Activated CD4-positive, alpha-beta T cell treated with anti-CD3 and anti-CD28 coated beads, Interleukin-2, amount 50 U/mL, for 4 hours (primary cell): ENCODE measurements around the gene PLIN5.
A peak's percentile ranks its signal among the peaks of the same experiment; 100 is the strongest.
"Not testable (repeated sequence)": the region's sequence is repeated elsewhere in the genome, so short reads cannot be mapped to it uniquely, and the experiment has no call there.

ENCODE experiments used
- DNase-seq, 2 experiments: peaks; one replicate each; pipeline ENCODE4 v3.0.0-alpha.2; 2020

Gene PLIN5

DNA sequence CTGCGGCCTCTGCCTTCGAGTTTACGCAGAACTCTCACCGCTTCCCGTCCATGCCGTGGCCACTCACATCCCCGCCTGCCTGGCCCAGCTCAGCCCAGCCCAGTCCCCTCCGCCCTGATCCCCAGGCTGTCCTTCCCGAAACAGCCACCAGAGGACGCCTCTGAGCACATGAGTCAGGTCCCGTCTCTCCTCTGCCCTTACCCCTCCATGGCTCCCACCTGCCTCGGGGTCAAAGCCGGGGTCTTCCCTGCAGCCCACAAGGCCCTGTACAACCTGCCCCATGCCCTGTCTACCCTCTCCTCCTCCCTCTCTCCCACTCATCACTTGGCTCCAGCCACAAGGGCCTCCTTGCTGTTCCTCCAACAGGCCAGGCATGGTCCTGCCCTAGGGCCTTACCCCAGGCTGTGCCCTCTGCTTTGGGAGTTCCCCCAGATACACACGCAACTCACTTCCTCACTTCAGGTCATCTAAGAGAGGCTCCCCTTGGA lies 32.6 kb upstream of the PLIN5 start:
- DNase-seq: peak; percentile 56 to 58

DNA sequence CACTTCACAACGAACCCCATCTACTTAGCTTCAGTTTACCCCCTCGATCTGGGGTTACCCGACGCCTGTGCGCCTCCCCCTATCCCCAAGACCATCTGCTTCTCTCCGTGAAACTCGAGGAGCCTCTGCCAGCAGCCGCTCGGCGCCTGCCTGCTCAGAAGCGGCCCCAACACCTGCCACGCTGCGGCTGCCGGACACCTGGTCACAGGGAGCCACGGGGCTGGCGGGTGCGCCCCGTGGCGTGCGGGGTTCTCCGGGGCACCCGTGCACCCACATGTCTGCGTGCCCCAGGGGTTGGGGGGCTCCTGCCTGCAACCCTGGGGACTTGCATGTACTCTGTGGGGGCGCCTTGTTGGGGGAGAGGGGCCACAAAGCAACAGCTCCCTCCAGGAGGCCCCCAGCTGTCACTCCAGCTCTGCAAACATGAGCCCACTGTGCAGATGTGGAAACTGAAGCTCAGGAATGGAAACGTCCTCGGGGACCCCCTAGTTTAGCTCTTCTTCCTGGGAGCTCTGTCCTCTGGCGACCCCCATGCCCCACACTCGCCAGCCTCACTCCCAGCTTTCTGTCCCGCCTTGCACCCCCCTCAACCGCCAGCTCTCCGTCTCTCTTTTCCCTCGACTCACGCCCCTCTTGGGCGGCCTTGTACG lies 31.5 kb upstream of the PLIN5 start:
- DNase-seq: no peak

DNA sequence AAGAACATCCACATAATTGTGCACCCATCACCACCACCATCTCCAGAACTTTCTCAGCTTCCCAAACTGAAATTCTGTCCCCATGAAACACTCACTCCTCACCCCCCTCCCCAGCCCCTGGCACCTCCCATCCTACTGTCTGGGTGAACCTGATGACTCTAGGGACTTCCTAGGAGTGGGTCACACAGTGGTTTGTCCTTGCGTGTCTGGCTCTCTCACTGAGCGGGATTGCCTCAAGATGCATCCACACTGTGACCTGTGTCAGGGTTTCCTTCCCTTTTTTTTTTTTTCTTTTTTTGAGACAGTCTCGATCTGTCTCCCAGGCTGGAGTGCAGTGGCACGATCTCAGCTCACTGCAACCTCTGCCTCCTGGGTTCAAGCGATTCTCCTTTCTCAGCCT lies 28.5 kb upstream of the PLIN5 start:
- not testable (repeated sequence) for DNase-seq

DNA sequence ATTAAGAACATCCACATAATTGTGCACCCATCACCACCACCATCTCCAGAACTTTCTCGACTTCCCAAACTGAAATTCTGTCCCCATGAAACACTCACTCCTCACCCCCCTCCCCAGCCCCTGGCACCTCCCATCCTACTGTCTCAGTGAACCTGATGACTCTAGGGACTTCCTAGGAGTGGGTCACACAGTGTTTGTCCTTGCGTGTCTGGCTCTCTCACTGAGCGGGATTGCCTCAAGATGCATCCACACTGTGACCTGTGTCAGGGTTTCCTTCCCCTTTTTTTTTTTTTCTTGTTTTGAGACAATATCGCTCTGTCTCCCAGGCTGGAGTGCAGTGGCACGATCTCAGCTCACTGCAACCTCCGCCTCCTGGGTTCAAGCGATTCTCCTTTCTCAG lies 27.1 kb upstream of the PLIN5 start:
- not testable (repeated sequence) for DNase-seq

DNA sequence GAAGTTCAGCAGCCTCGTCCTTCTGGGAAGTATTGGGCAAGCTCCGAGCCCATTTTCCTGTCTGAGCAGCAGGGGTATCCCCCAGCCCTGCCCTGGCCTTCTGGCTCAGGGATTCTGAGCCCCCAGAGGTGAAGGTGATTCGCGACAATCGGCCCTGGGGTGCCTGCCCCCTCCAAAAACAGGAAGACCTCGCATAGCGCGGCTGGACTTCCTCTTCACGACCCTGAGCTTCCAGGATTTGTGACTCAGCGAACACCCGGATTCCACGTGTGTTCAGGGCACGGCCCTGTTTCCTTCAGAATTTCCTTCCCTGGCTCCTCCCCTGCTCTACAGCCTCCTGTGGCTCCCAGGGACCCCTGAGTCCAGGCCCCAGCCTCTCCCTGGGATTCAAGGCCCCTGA lies 24.5 kb upstream of the PLIN5 start, which contains the start of gene SEMA6B:
Gene SEMA6B, minus strand, starts transcription at position 116 of the 400 bp plus-strand sequence. CDS start 1,227 bp downstream, outside the sequence.
- no peak for DNase-seq

DNA sequence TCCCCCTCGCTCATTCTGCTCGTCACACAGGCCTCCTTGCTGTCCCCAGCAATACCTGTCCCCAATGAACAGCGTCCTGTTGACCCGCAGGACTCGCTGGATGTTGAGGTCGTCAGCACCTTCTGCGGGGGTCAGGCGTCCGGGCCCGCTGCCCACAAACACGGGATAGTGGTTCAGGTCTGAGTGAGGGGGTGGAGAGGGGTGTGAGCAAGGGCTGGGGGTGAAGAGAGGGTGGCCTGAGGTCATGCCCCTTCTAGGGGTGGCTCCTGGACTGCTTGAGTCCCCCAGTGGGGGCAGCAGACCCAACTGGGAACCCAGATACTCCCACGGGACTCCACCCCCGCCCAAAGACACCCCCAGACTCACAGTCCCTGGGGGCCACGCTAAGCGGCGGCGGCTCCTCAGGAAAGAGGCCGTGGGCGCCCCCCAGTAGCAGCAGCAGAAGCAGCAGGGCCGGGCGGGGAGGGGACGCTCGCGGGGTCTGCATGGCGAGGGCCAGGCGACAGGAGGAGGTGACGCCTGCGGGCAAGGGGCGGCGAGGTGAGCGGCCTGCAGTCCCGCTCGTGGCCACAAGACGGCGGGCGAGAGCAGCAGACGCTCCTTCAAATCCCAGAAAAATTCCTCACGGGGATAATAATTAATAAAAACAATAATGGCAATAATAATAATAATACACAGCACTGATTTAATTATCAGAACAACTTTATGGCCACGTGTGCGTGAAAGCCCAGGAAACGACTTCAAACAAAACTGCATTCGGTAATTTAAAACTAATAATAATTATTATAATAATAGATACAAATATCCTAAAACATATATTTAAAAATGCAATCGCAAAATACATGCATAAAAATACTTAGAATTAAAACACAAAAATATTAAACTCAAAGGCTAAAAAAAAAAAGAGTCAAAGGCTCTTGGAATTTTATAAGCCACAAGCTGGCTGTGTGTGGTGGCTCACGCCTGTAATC lies 23.2 kb upstream of the PLIN5 start:
- DNase-seq: peak in 1 of 2 experiments; percentile 22

DNA sequence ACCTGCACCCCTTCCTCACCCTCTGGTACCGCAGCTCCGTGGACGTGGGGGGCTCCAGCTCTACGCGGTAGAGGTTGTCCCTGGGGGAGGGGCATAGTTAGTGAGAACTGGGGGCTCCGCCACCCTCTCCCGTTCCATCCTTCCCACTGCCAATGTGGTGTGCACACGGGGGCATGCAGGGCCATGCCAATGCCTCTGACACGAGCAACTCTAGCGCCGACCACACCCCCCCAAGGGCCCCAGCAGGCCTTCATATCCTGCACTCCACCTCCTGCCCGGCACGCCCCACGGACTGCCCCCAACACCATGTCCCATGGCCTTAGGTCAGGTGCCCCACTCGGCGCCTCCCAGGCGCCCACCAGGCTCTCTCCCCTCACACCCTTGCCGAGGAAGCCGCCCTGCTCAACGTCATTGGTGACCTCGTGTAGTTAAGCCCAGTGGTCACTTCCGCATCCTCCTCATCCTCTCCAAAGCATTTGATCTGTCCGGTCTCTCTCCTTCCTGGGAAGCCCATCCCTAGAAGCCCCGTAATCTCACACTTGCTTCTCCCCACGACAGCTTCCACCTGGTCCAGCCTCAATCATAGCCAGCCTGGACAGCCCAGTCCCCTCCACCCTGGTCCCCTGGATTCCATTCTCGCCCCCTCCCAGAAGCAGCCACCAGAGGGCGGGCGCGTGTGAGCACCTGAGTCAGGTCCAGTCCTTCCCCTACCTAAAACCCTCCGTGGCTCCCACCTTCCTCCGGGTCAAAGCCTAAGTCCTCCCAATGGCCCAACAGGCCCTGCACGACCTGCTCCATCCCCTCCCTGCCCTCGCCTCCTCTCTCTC lies 22.3 kb upstream of the PLIN5 start:
- no peak for DNase-seq

DNA sequence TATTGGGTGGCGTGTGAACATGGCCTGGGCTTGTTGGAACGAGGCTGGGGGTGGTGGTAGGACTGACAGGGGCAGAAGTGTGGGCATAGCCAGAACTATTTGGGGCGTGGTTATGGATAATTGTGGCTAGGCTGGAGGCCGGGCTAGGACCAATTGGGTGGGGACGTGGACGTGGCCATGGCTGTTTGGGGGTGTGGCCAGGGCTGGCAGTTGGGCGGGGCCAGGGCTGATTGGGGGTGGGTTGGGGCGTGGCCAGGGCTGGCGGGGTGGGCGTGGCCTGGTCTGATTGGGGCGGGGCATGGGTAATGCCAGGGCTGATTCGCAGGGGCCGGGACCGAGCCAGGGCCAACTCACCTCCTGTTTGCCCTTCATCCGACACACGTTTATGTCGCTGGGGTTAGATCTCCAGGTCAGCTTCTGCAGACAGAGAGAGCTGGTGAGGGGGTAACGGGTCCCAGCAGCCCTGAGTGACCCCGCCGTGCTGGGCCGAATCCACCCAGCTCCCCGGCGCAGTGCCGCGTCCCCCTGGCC lies 21.6 kb upstream of the PLIN5 start:
- DNase-seq: no peak

DNA sequence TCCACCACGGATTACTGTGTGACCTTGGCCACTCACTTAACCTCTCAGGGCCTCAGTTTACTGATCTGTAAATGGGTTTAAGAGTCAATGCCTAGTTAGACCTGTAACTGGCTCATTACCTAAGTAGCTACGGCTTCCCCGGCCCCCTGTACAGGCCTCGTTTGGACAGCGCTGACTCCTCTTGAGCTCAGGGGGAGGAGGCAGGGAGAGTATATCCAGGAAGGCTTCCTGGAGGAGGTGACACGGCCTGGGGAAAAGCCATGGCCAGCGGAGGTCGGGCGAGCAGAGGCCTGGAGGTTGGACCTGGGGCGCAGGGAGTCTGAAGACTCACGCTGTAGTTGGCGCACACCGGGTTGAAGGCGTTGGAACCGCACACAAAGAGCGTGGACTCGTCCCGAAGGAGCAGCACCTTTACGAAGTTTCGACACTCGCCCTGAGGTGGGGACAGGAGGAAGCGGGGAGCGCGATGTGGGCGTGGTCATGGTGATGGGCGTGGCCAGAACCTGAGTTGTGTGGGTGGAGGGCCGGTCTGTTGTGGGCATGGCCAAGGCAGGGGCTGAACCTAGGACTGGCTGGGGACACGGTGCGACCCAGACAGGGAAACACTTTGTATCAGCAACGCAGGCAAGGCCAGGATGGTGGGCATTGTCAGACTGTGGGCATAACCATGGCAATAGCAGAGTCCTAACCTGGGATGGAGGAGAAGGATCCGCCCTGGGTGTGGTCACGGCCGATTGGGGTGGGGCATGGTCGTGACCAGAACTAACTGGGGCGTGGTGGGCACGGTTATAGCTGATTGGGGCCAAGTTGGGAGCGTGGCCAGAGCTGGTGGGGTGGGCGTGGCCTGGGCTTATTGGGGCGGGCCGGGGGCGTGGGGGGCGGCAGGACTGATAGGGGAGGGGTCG lies 20.9 kb upstream of the PLIN5 start:
- DNase-seq: no peak

DNA sequence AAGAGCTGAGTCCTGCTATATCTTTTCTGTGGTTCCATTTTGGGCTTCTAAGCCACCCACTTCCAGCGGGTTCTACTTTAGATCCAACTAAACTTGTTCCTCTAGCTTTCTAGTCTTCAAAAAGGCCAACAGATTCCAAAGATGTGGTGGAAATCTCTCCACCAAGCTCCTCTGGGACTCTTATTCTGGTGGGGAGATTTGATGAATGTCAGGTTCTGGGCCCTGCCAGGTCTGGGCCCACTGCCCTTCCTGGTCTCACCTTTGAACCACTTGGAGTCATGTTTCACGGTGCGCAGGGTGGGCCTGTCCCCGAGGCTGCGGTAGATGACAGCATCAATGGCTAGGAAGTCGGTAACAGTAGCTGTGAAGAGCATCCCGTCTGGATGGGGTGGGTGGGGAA lies 19.7 kb upstream of the PLIN5 start:
- no peak for DNase-seq

DNA sequence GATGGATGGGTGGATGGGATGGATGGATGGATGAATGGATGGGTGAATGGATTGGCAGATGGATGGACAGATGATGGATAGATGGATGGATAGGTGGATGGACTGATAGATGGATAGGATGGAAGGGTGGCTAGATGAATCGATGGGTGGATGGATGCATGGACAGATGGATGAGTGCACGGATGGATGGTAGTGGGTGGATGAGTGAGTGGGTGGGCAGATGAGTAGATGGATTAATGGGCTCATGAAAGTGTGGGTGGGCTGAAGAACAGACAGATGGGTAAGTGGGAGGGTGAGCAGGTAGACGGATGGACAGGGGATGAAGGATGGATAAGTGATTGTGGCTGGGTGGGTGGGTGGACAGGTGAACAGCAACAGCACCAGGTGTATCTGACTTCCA lies 18.8 kb upstream of the PLIN5 start:
- DNase-seq: no peak

DNA sequence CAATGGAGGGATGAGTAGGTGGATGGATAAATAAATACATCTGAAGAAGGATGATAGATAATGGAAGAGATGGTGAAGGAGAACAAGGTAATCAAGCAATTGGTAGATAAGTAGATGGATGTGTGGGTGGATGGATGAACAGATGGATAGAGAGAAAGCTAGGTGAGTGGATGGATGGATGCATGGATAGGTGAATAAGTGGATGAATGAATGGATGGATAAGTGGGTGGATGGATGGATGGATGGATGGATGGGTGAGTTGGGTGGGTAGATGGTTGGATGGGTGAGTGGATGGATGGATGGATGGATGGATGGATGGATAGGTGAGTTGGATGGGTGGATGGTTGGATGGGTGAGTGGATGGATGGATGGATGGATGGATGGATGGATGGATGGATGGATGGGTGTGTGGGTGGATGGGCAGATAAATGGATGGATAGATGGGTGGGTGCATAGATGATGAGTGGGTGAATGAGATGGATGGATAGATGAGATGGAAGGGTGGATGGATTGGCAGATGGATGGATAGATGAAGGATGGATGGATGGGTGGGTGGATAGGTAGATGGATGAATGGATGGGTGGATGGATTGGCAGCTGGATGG lies 18.2 kb upstream of the PLIN5 start:
- no peak for DNase-seq

DNA sequence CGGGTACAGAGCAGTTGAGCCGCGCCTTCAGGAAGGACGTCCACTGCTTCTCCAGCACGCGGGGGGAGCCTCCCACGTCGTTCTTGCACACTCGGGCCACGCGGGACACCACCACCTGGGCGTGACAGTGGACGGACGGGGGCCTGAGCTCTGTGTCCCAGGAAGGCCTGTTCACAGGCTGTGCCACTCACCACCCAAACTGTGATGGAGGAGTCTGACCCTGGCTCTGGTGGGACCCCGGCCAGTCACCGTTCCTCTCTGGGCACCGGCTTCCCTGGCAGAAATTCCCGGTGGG lies 17.4 kb upstream of the PLIN5 start:
- DNase-seq: no peak

DNA sequence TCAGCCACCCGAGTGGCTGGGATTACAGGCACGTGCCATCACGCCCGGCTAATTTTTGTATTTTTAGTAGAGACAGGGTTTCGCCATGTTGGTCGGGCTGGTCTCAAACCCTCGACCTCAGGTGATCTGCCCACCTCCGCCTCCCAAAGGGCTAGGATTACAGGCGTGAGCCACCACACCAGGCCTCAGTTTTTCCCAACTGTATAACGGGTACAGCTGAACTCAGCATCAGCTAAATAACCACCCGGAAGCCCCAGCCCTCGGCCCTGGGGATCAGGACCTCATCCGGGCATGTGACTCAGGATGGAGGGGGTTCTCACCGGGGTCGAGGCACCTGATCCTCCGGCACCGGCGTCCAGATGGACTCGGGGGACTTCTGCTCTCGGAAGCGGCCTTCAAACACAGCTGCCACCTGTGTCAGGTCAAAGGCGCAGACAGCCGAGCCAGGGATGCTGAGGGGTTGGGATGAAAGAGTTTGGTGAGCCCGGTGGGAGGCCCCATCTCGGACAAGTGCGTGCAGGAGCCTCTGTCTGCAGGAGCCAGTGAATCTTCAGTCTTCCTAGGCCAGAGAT lies 15.5 kb upstream of the PLIN5 start:
- DNase-seq: no peak

DNA sequence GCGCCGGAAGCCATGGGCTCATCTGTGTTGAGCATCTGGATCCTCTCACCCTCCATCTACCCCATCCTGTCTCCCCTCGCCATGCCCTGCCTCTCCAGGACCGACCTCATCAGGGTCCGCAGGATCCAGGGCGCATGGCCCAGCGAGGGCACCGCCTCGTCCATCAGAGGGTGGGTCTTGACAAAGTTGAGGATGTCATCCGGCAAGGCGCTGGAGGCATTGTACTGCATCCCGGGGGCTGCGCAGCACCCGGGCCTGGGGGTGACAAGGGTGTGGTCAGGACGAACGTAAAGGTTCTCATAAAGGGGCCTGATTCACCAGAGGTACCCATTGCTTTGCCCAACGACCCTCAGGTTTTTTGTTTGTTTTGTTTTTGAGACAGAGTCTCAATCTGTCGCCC lies 15.0 kb upstream of the PLIN5 start:
- no peak for DNase-seq

DNA sequence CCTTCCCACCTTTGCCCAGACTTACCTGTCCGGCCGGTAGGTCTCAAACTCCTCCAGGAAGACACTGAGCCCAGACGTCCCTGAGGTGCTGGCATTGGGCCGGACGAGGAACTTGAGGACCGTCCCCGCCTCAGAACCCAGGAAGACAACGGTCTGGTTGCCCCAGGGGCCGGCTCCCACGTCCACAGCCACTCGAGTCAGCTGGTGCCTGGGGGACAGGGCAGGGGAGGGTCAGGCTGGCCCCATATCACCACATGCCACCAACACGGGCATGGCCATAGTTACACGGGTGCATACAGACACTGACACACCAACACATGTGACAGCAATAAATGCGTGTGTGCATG lies 13.2 kb upstream of the PLIN5 start:
- no peak for DNase-seq

DNA sequence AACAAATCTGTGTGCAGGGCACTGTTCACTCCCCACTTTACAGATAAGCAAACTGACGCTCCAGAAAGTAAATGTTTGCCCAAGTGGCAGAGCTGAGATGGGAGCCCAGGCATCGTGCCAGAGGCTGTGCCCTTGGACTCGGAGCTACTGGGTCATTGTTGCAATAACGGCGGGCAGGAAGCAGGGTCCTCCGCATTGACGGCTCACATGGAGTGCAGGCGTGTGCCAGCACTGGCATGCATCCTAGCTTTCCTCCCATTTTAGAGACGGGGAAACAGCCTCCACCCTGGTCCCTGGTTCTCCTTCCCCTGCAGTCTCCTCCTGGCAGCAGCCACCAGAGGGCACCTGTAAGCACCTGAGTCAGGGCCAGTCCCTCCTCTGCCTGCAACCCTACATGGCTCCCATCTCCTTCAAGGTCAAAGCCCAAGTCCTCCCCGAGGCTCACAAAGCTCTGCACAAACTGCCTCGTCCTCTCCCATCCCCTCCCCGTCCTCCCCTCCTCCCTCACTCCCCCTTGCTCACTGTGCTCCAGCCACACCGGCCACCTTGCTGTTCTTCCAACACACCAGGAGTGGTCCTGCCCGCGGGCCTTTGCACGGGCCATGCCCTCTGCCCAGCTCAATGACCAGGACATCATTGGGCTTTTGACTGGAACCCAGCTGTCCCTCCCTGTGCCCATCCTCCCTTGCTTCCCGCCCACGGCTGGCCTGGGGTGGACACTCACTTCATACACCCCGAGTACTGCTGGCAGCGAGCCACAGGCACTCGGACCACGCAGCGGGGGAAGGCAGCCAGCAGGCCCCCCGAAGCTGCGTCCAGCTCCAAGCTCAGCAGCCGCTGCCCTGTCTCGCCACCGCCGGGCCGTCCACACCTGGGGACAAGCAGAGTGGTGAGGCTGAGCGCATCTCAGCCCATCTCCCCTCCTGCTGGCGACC lies 12.5 kb upstream of the PLIN5 start:
- no peak for DNase-seq

DNA sequence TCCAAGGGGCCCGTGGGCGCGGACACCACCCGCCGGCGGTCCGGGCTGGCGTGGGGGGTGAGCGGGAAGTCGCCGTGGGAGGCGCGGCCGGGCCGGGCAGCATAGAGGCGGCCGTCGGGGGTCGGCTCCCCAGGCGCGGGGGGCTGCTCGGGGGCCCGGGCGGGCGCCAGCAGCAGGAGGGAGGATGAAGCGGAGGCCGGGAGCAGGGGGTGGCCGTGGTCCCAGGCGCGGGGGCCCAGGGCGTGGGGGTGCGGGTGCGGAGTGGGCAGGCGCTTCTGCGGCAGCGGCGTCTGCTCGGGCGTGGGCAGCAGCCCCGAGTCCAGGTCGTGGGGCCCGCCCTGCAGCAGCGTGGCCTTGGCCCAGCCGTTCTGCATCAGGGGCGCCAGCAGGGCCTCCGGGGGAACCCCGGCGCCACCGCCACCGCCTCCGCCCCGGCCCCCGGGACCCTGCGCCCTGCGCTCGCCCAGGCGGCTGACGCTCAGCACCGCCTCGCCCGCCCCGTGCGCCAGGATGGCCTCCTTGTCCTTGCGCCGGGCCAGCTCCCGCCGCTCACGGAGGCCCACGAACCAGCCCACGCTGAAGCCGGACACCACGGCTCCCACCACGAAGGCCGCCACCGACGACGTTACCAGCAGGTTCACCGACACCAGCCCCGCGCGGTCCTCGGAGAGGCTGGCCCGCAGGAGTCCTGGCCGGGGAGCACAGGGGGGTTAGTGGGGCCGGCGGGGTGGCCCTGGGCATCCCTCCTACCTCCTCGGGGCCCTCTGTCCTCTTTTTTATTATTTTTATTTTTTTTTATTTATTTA lies 9.0 kb upstream of the PLIN5 start:
- no peak for DNase-seq
